ENCODE measurements around the gene SCLY. TPM values are rescaled to one million over a fixed set of nuclear protein-coding genes. Genes with fewer than 3 reads are reported as not detected.

Gene SCLY
- polyA plus RNA-seq, 1 experiment, result 7.7 TPM

- ChIA-PET POLR2A (no interaction called here), CTCF (no interaction called here)
- H3K4me3 ChIP-seq (ENCODE audit: low read depth, low read length), result no peak overlapping the region
- no peaks in the 10 kb centered on the region for H3K36me3 ChIP-seq (ENCODE audit: control insufficient read depth, insufficient read depth, low read length)
- peaks cover 3% of the 10 kb centered on the region for H3K27me3 ChIP-seq (ENCODE audit: control insufficient read depth, insufficient read depth, low read length)
- TF ChIP-seq CTCF (IDR thresholded peaks at IDR 0.05; ENCODE audit: insufficient read depth, low read depth, low read length), result no peak
- no peak for DNase-seq (ENCODE audit: low read depth)
Observed at GRCh38 chr2:238103465-238104225, 42.8 kb downstream of the SCLY start.

DNA sequence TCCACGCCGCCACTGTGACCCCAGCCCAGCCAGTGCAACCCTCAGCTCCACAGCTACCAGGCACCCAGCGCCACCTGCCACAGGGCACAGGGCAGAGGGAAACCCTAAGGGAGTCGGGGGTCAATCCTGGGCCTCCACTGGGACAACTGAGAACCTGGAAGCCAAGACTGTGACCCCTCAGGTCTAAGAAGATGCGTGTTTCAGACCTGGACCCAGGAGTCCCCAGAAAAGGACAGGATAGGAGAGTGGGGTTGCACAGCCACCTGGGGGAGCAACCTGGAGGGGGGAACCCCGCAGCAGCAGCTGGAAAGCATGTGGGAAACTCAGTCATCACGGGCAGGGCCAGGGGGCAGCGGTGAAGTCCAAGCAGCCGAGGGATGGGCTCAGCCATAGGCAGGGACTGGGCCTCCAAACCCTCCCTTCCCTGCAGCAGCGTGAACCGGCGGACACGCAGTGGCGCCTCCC lies 43.5 kb downstream of the SCLY start:
- no peak for DNase-seq (ENCODE audit: low read depth)
- TF ChIP-seq CTCF (IDR thresholded peaks at IDR 0.05; ENCODE audit: insufficient read depth, low read depth, low read length), result no peak
- Histone ChIP-seq H3K4me3 (ENCODE audit: low read depth, low read length) (no peak overlapping the region), H3K36me3 (ENCODE audit: control insufficient read depth, insufficient read depth, low read length) (no peaks in the 10 kb centered on the region), H3K27me3 (ENCODE audit: control insufficient read depth, insufficient read depth, low read length) (peaks cover 3% of the 10 kb centered on the region)
- POLR2A ChIA-PET, result no interaction called here
- CTCF ChIA-PET, result no interaction called here

GRCh38 chr2:238104691-238105371 lies 44.0 kb downstream of the SCLY start:
- DNase-seq (ENCODE audit: low read depth), result no peak

GRCh38 chr2:238105506-238106338 lies 44.9 kb downstream of the SCLY start:
- H3K36me3 ChIP-seq (ENCODE audit: control insufficient read depth, insufficient read depth, low read length), result no peaks in the 10 kb centered on the region
- ChIA-PET CTCF (interaction anchor here (1.4 kb wide), 1 partner anchor 9 kb away, joined by 3 read pairs; no protein-coding TSS in a partner anchor), POLR2A (no interaction called here)
- DNase-seq (ENCODE audit: low read depth), result no peak
- H3K27me3 ChIP-seq (ENCODE audit: control insufficient read depth, insufficient read depth, low read length), result peaks cover 3% of the 10 kb centered on the region
- H3K4me3 ChIP-seq (ENCODE audit: low read depth, low read length), result no peak overlapping the region
- TF ChIP-seq CTCF (IDR thresholded peaks at IDR 0.05; ENCODE audit: insufficient read depth, low read depth, low read length), result no peak

More at GRCh38 chr2:238104691-238105371, 44.0 kb downstream of the SCLY start:
- no peak for TF ChIP-seq CTCF (IDR thresholded peaks at IDR 0.05; ENCODE audit: insufficient read depth, low read depth, low read length)
- no peaks in the 10 kb centered on the region for H3K36me3 ChIP-seq (ENCODE audit: control insufficient read depth, insufficient read depth, low read length)
- H3K4me3 ChIP-seq (ENCODE audit: low read depth, low read length), result no peak overlapping the region
- ChIA-PET CTCF (no interaction called here), POLR2A (no interaction called here)
- peaks cover 3% of the 10 kb centered on the region for H3K27me3 ChIP-seq (ENCODE audit: control insufficient read depth, insufficient read depth, low read length)

DNA sequence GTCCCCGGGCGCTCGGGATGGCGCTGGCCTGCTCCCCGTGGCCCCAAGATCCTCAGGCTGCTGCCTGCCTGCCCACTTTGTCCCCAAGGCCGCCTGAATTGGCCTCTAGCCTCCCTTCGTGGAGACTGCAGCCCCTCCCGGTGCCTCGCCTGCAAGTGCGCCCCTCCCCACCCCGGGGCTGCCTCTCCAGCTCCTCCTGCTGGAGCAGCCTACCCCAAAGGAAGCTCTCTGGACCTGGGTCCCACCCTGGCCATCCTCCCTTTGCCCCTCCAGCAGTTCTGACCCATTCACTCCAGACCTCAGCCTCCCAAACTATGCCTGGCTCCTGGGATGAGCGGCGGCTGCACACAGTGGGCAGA lies 45.5 kb downstream of the SCLY start:
- ChIA-PET POLR2A (no interaction called here), CTCF (interaction anchor here (1.4 kb wide), 1 partner anchor 8 kb away, joined by 3 read pairs; no protein-coding TSS in a partner anchor)
- DNase-seq (ENCODE audit: low read depth), result no peak
- peaks cover 3% of the 10 kb centered on the region for H3K27me3 ChIP-seq (ENCODE audit: control insufficient read depth, insufficient read depth, low read length)
- H3K36me3 ChIP-seq (ENCODE audit: control insufficient read depth, insufficient read depth, low read length), result no peaks in the 10 kb centered on the region
- H3K4me3 ChIP-seq (ENCODE audit: low read depth, low read length), result no peak overlapping the region
- no peak for TF ChIP-seq CTCF (IDR thresholded peaks at IDR 0.05; ENCODE audit: insufficient read depth, low read depth, low read length)
